ENCODE data around the gene KIAA1958. TPM values are rescaled to one million over a fixed set of nuclear protein-coding genes. Genes with fewer than 3 reads are reported as not detected.

The KIAA1958 gene
- total RNA-seq, 1 experiment from 2014 or later = 5.8 TPM

- peaks cover 6% of the 10 kb centered on the region for H3K4me1 Mint-ChIP-seq (ENCODE audit: insufficient read depth, unreplicated experiment)
- TF ChIP-seq, protein P1, sequence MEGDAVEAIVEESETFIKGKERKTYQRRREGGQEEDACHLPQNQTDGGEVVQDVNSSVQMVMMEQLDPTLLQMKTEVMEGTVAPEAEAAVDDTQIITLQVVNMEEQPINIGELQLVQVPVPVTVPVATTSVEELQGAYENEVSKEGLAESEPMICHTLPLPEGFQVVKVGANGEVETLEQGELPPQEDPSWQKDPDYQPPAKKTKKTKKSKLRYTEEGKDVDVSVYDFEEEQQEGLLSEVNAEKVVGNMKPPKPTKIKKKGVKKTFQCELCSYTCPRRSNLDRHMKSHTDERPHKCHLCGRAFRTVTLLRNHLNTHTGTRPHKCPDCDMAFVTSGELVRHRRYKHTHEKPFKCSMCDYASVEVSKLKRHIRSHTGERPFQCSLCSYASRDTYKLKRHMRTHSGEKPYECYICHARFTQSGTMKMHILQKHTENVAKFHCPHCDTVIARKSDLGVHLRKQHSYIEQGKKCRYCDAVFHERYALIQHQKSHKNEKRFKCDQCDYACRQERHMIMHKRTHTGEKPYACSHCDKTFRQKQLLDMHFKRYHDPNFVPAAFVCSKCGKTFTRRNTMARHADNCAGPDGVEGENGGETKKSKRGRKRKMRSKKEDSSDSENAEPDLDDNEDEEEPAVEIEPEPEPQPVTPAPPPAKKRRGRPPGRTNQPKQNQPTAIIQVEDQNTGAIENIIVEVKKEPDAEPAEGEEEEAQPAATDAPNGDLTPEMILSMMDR (IDR thresholded peaks at IDR 0.05; ENCODE audit: unreplicated experiment) = no peak
- intact Hi-C loops (cut with micrococcal nuclease) = loop anchor here (2.0 to 5.0 kb wide), 2 partner anchors 176 to 223 kb away; no protein-coding TSS in a partner anchor
- POLR2A ChIA-PET = interaction anchor here (0.6 to 4.8 kb wide), 8 partner anchors 9 to 229 kb away, joined by 3 to 44 read pairs (median 4); partner anchors contain the start of genes HSDL2 and INIP
- H3K9me3 Mint-ChIP-seq (ENCODE audit: unreplicated experiment) = peaks cover 11% of the 10 kb centered on the region
- no peak overlapping the region for H3K27ac Mint-ChIP-seq (ENCODE audit: low read depth, unreplicated experiment)
- CTCF ChIA-PET = interaction anchor here (0.6 to 1.6 kb wide), 7 partner anchors 46 to 631 kb away, joined by 3 to 5 read pairs (median 3); partner anchors contain the start of gene HSDL2
- no peaks in the 10 kb centered on the region for H3K27me3 Mint-ChIP-seq (ENCODE audit: insufficient read depth, unreplicated experiment)
- no peak for DNase-seq (ENCODE audit: unreplicated experiment)
- no peak overlapping the region for H3K4me3 Mint-ChIP-seq (ENCODE audit: unreplicated experiment)
- H3K36me3 Mint-ChIP-seq (ENCODE audit: insufficient read depth, unreplicated experiment) = peaks cover 9% of the 10 kb centered on the region
- BruUV-seq (replicated peaks) = no TSS peak
Measured at GRCh38 chr9:112489039-112489546, 2.5 kb downstream of the KIAA1958 start.

- no peak overlapping the region for H3K27ac Mint-ChIP-seq (ENCODE audit: low read depth, unreplicated experiment)
- no TSS peak for BruUV-seq (replicated peaks)
- CTCF ChIA-PET = interaction anchor here (0.6 to 1.6 kb wide), 9 partner anchors 15 to 1888 kb away, joined by 3 to 5 read pairs (median 3); partner anchors contain the start of genes HSDL2 and INIP
- no peaks in the 10 kb centered on the region for H3K27me3 Mint-ChIP-seq (ENCODE audit: insufficient read depth, unreplicated experiment)
- no peak for DNase-seq (ENCODE audit: unreplicated experiment)
- TF ChIP-seq, protein P1 (IDR thresholded peaks at IDR 0.05; ENCODE audit: unreplicated experiment) = no peak
- H3K36me3 Mint-ChIP-seq (ENCODE audit: insufficient read depth, unreplicated experiment) = peaks cover 12% of the 10 kb centered on the region
- H3K9me3 Mint-ChIP-seq (ENCODE audit: unreplicated experiment) = peaks cover 21% of the 10 kb centered on the region
- H3K4me3 Mint-ChIP-seq (ENCODE audit: unreplicated experiment) = no peak overlapping the region
- intact Hi-C loops (cut with micrococcal nuclease) = loop anchor here (2.0 to 5.0 kb wide), 2 partner anchors 175 to 222 kb away; no protein-coding TSS in a partner anchor
- peaks cover 6% of the 10 kb centered on the region for H3K4me1 Mint-ChIP-seq (ENCODE audit: insufficient read depth, unreplicated experiment)
- POLR2A ChIA-PET = interaction anchor here (0.6 to 2.2 kb wide), 9 partner anchors 8 to 228 kb away, joined by 3 to 8 read pairs (median 4); partner anchors contain the start of genes HSDL2 and INIP
Measured at GRCh38 chr9:112489876-112490666, 3.4 kb downstream of the KIAA1958 start.

- POLR2A ChIA-PET = no interaction called here
- CTCF ChIA-PET = no interaction called here
- TF ChIP-seq, protein P1 (IDR thresholded peaks at IDR 0.05; ENCODE audit: unreplicated experiment) = no peak
- no peaks in the 10 kb centered on the region for H3K27me3 Mint-ChIP-seq (ENCODE audit: insufficient read depth, unreplicated experiment)
- H3K27ac Mint-ChIP-seq (ENCODE audit: low read depth, unreplicated experiment) = no peak overlapping the region
- intact Hi-C loops (cut with micrococcal nuclease) = no loop called here
- no peaks in the 10 kb centered on the region for H3K4me1 Mint-ChIP-seq (ENCODE audit: insufficient read depth, unreplicated experiment)
- no peak overlapping the region for H3K4me3 Mint-ChIP-seq (ENCODE audit: unreplicated experiment)
- BruUV-seq (replicated peaks) = no TSS peak
- H3K9me3 Mint-ChIP-seq (ENCODE audit: unreplicated experiment) = peaks cover 27% of the 10 kb centered on the region
- no peak for DNase-seq (ENCODE audit: unreplicated experiment)
- H3K36me3 Mint-ChIP-seq (ENCODE audit: insufficient read depth, unreplicated experiment) = peaks cover 12% of the 10 kb centered on the region
Measured at GRCh38 chr9:112493393-112494137, 6.9 kb downstream of the KIAA1958 start.

All from MCF 10A (cell line).